NCI-H1105 treated with DMSO at 0.1 percent for 48 hours (cell line): ENCODE data around the gene RGS19.
"Not testable (repeated sequence)": the region's sequence is repeated elsewhere in the genome, so short reads cannot be mapped to it uniquely, and the experiment has no call there.

ENCODE experiments used
- DNase-seq: peaks from one replicate; lab custom pipeline; 2025; lab: John Stamatoyannopoulos, UW

Gene RGS19

DNA sequence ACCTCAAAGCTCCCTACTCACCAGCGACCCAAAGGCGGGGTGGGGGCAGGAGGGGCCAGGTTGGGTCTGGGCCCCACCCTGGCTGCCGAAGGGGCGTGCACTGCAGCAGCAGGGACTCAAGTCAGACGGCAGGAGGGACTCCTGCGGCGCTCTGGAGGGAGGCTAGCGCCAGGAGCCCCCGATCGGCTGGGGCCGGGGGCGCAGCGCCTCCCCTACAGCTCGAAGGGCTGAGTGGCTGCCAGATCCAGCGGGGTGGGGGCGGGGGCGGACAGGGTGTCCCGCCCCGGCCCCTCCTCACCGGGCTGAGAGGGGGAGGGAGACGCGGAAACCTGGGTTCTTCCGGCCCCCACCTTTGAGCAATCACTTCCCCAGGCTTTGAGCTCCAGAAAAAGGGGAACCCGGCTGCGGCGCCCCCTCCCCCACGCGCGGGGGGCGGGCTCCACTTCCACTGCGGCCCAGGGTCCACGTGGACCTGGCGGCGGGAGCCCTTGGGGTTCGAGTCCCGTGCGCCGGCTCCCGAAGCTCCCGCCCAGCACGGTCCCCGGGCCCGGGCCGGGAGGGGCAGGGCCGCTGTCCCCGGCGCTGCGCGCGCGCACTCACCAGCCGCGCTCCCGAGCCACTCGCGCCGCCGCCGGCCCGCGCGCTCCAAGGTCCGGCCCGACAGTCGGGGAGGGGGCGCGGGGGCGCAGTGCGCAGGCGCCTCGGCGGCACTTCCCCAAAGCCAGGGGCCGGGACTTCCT, at the start of gene RGS19:
Gene RGS19, minus strand, starts transcription at position 246 of the 740 bp plus-strand sequence. CDS start 2,632 bp downstream, outside the sequence.
- peak; percentile 28 for DNase-seq

DNA sequence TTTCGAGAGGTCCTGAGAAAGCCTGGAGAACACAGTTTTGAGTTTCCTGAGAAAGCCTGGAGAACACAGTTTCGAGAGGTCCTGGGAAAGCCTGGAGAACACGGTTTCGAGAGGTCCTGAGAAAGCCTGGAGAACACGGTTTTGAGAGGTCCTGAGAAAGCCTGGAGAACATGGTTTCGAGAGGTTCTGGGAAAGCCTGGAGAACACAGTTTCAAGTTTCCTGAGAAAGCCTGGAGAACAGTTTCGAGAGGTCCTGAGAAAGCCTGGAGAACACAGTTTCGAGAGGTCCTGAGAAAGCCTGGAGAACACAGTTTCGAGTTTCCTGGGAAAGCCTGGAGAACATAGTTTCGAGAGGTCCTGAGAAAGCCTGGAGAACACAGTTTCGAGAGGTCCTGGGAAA, 44.2 kb upstream of the RGS19 start:
- not testable (repeated sequence) for DNase-seq

GRCh38 chr20:64122927-64123326, 43.6 kb upstream of the RGS19 start:
- DNase-seq: not testable (repeated sequence)

GRCh38 chr20:64121586-64121985, 42.3 kb upstream of the RGS19 start:
- DNase-seq: no peak

DNA sequence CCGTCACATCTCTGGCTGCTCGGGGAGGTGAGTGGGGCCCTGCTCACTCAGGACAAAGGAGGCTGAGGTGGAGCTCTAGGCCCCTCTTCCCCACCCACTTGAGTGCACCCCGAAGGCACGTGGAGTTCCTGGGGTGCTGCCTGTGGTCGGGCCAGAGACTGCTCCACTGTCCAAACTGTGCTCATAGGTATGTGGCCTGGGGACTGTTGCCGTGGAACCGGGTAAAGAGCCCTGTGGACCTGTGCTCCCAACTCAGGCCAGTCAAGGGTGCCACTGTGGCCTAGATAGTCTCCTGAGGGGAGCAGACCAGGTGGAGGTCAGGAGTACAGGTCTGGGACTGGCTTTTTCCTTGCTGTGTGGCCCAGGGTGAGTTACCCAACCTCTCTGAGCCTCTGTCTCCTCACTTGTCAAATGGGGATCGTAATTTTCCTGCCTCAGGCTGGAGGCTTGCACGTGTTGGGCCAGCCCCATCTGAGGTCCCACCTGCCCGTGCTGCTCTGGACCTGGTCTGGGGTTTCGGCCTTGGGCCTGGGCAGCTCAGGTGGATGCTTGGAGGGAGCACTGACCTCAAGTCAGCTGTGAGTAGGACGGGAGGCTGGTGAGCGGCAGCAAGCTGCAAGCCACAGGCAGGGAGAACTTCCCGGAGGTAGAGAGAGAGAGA, 40.5 kb upstream of the RGS19 start:
- DNase-seq: no peak

GRCh38 chr20:64119301-64119680, 40.0 kb upstream of the RGS19 start:
- no peak for DNase-seq

GRCh38 chr20:64117432-64117777, 38.1 kb upstream of the RGS19 start:
- not testable (repeated sequence) for DNase-seq

- no peak for DNase-seq
Observed at GRCh38 chr20:64116541-64117431, 37.5 kb upstream of the RGS19 start.

DNA sequence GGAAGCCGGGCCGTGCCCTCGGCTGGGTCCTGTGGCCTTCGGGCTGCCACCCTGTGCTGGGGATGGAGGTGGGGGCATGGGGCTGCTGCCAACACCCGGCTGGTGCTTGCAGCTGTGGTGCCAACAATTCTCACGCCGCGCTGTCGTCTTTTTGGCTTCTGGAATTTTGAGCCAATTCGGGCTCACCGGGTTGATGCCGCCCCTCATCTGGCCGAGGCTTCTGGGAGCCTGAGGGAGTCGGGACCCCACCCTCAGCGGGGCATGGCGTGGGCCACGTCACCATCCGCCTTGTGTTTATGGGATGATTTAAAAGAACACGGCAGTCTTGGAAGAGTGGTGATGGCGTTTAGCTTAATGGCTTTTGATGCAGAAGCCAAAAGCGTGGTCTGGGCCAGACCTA, 36.7 kb upstream of the RGS19 start:
- no peak for DNase-seq

DNA sequence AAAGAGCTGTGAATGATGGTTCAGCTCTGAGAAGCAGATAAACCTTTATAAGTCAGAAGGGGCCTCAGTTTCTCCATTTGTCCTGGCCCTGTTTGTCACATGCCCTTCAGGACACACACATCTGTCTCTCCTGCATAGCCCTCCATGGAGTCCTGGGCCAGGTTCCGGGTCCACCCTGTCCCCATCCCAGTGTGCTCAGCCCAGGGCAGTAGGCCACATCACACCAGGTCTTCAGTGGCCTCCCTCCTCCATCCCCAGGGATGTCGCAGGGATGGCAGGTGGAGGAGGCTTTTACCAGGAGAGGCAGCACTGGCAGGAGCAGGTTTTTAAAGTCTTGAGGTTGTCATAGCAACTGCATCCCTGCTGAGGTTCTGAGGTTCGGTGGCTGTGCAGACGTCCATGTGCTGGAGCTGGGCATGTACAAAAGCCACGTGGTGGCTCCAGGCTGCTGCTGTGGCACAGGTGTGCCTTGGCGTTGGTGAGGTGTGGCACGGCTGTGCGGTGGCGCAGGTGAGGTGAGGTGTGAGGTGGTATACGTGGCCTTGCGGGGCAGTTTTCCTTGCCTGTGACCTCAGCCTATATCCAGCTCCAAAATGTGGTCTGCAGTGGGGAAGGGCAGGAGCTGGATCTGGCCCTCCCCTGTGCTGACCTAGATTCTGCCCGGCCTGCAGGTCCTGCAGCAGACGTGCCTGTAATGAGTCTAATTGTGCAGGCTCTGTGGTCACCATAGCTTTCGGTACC, 36.0 kb upstream of the RGS19 start:
- DNase-seq: no peak

GRCh38 chr20:64114356-64114971, 35.1 kb upstream of the RGS19 start:
- no peak for DNase-seq

DNA sequence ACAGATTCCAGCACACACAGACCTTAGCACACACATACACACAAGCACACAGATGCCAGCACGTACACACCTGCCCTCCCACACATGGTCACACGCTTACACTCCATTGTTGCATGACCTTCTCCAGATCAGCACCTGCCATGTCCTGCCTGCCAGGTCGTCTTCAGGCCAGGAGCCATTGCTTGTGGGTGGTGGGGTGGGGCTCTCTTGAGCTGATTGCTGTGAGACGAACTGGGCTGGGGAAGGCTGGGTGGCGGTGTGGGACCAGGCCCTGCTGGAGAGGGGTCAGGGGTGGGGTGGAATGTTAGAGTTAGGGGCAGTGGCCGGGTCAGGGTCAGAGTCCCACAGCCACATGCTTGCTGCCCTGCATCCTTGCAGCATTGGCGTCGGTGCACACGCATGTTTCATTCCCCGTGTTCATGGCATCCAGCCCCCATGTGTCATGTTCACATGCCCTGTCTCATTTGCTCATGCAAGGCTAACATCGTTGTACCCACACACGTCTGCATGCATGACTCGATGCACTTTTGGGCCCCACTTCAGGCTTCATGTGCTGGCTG, 34.6 kb upstream of the RGS19 start:
- no peak for DNase-seq

DNA sequence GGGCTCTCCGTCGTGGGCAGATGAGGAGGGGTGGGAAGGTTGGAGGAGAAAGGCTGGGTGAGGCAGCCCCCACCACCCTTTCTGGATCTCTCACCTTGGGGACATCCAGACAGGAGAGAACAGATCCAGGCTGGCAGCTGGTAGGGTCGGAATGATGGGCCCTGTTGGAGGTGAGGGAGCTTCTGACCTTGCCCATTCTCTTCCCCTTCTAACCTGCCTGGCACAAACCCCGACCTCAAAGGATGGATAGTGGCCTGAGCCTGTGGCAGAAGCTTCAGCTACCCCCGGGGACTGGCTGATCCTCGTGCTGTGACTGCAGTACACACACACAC, 34.1 kb upstream of the RGS19 start:
- DNase-seq: no peak

DNA sequence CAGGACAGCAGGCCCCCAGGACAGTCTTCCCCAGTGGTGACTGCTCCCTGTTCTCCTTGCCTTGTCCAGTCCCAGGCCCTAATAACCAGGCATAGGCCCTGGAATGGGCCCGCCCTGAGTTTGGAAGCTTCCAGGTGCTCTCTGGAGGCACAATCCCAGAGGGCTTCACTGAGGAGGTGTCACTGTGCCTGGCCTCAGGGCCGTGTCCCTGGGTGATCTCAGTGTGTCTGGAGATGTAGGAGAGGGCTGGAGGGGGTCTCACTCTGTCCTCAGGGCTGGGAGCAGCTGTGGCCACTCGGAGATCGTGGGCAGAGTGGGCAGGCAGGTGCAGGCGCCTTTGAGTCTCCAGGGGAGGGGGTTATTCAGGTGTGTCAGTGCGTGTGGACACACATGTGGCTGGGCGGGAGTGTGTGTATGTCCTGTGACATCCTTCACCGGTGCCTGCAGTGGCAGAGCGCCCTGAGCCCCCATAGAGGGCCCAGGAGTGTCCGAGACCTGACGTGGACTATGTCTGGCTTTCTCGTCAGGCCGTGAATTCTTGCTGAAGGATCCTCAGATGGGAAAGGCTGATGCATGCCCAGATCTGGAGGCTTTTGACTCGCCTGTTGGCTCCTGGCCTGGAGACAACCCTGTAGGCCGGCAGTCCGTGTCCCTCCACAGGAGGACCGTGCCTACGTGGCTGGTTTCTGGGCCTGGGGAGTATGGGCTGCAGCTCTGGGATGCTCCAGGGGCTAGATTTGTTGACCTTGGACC, 33.5 kb upstream of the RGS19 start:
- DNase-seq: no peak

DNA sequence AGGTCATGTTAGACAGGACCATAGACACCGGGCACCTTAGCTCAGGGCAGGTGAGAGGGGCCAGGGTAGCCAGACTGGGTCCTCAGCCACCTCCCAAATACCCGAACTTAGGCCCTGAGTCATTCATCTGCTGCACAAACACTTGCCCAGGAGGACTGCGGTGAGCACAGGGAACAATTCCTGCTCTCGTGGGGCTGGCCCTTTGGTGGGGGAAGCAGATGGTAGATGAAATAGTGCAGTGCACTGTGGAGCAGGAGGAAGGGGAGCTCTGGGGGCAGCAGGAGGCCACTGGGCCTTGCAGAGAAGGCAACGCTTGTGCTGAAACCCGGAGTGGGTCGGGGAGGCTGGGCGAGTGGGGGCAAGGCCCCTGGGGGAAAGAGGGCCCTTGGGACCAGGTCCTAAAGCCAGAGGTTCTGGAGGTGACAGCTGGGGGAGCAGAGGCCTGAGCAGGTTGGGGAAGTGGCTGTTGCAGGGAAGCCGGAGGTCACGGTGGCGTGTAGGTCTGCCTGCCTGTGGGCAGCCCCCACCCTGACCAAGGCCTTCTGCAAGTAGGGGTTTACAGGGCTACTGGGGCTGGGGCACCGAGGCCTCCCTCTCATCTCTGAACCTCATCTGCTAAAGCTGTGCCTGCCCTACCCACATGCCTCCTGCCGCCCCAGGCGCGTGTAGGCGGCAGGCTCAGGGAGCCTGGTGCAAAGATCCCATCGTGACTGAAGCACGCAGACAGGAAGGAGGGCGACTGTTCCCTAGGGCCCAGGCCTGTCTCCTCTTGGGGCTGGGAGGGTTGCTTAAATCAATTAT, 32.7 kb upstream of the RGS19 start:
- DNase-seq: no peak

GRCh38 chr20:64110411-64111068, 31.2 kb upstream of the RGS19 start:
- DNase-seq: no peak

DNA sequence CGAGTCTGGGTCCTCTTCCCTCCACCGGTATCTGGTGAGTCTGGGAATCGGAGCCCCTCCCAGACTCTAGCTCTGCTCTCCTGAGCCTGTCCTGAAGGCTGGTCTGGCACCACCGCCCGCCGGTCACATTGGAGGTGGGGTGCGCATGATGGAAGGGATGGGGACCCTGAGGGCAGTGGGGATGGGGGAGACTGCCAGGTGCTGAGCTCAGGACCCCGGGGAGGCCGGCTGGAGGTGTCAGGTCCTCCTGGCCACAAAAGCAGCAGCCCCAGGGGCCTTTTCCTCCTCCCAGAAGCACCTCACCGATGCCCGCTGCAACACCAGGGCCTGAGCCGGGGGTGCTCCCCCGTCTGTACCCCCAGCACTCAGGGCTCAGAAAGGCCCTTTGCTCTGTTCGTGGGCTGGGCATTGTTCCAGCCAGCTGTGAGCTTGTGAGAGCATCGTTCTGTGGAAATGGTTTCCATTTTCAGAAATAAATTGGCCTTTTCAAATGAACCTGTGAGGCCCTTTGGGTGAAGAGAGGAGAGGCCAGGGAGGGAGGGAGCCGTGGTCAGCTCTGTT, 30.6 kb upstream of the RGS19 start:
- no peak for DNase-seq

DNA sequence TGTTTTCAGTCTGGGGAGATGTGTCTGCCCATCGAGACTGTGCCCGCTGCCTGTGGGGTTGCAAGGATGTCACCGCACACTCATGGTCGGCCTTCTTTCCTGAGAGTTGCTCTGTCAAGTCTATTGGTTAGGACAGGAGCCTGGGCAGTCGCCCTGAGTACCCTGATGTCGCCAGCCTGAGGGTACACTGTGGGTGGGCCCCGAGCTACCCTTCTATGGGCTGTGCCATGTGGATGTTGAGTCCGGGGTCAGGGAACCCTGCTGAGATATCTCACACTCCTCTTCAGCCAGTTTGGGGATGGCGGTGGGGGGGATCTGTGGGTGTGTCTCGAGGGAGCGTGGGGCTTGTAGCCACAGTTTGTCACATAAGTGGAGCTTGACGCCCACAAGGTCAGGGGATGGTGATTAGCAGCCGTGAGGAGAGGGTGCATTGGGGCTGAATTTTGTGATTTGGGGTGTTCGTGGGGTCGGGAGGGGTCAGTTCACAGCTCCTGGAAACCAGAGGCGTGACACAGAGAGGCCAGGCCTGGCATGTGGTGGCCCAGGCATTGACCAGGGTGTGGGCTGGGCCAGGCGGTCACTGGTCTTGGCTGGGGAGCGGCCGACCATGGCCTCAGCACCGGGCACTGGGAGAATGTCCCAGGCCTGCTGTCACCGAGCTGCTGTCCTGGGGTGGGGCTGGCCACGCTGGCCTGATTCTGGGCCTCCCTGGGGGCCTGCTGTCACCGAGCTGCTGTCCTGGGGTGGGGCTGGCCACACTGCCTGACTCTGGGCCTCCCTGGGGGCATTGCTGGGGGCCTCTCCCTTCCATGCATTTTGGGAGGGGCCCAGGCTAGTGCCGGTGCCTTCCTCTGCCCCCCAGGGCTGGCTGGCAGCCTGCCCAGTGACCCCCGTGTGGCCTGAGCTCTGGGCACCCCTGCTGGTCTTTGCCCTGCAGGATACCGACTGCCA, 29.7 kb upstream of the RGS19 start:
- no peak for DNase-seq
